NCI-H2107 (cell line): Measurements from ENCODE around the gene HOOK2.
"Not testable (repeated sequence)": the region's sequence is repeated elsewhere in the genome, so short reads cannot be mapped to it uniquely, and the experiment has no call there.

Experiments used
- DNase-seq: peaks from one replicate; lab custom pipeline; 2025; lab: John Stamatoyannopoulos, UW

HOOK2 gene

GRCh38 chr19:12754465-12755196 lies 20.7 kb downstream of the HOOK2 start:
- no peak for DNase-seq

GRCh38 chr19:12752056-12752781 lies 23.1 kb downstream of the HOOK2 start:
- DNase-seq, result no peak

- no peak for DNase-seq
These were observed 23.7 kb downstream of the HOOK2 start, which contains the start of gene BEST2 for GRCh38 chr19:12751635-12752034. TSS of gene BEST2 (plus strand) at chr19:12751791. CDS start at chr19:12752593, 802 bp downstream.

DNA sequence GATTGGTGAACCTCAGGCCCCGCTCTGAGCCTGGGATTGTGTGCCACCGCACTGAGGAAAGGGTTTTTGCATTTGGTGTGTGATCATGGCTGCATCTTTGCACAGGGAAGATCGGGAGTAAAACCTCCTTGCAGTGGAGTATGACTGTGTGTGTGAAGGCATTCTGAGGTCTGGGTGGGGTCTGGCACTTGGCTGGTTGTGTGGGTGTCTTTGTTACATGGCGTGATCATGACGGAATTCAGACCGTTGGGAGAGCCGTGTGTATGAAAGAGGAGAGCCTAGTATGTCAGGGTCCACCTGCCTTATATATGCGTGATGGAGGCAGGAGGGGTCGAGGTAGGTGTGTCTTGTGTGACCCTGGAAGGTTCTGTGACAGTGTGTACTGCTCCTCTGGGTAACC lies 24.5 kb downstream of the HOOK2 start:
- no peak for DNase-seq

- no peak for DNase-seq
These were observed 25.3 kb downstream of the HOOK2 start for GRCh38 chr19:12749938-12750521.

- no peak for DNase-seq
These were observed 26.9 kb downstream of the HOOK2 start for GRCh38 chr19:12748489-12748888.

GRCh38 chr19:12745166-12745897 lies 30.0 kb downstream of the HOOK2 start:
- DNase-seq, result no peak

DNA sequence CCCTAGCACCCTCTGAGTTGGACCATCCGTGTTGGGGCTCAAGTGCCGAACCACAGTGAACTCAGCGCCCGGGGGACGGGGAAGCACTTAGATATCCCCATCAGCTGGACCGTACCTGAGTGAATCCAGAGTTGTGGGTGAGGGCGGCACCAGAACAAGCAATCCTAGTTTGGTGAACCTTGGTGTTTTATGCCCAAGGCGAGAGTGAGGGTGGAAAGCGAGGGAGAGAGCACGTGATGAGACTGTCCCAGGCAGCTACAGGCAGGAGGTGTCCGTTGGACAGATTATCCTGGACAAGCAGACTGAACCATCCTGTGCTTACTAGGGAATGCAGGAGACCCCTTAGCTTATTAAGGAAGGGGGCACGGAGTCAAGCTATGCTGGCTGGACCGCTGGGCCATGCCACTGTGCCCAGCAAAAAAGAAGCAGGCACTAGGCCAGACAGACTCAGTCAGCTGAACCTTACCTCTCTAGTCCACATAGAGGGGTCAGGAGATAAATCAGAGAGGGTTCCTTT lies 37.5 kb downstream of the HOOK2 start:
- DNase-seq, result no peak

- peak; percentile 95 for DNase-seq
These were observed 38.1 kb downstream of the HOOK2 start, which contains the start of gene GET3 for GRCh38 chr19:12736995-12737834. TSS of gene GET3 (plus strand) at chr19:12737497. CDS start at chr19:12737506, 9 bp downstream.

- DNase-seq, result no peak
These were observed 41.8 kb downstream of the HOOK2 start for GRCh38 chr19:12733369-12734214.

DNA sequence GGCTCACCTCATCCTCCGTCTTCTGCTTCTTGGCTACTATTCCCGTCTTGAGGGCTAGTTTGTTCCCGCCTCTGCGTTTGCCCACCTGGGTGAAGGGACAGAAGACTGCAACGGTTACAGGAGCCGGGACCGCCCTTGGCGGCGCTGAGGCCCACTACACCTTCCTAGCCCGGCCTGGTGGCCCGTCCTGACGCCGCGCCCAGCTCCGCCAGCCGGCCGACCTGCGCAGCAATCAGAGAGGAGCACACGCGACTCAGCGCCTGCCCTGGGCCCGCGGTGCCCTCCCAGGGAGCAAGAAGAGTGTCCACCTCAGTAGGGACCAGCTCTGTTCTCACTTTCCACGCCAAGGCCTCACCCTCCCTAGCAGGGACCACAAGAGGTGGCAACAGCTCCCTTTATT lies 44.0 kb downstream of the HOOK2 start:
- DNase-seq, result no peak

DNA sequence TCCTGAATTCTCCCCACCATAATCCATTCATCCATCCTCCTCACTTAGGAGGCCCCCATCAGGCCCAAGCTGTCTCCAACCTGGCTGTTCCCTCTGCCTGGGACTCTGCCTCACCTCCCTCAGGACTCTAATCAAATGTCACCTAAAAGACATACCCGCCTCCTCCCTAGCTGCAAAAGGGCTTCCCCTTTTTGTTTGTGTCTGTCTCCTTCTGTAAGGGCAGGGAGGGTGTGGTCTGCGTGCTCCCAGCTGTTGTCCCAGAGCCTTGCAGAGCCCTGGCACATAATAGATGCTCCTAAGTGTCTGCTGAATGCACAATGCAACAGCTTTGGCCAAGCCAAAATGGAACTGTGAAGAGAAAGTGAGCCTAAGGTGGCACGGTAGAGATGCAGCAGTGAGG lies 45.3 kb downstream of the HOOK2 start:
- DNase-seq, result no peak

- no peak for DNase-seq
These were observed 47.5 kb downstream of the HOOK2 start for GRCh38 chr19:12727745-12728433.

GRCh38 chr19:12726988-12727316 lies 48.4 kb downstream of the HOOK2 start:
- DNase-seq, result no peak

- not testable (repeated sequence) for DNase-seq
These were observed 49.7 kb downstream of the HOOK2 start for GRCh38 chr19:12725612-12726011.

- DNase-seq, result no peak
These were observed 51.5 kb downstream of the HOOK2 start, which contains the start of gene TNPO2 for GRCh38 chr19:12723641-12724426. TSS of gene TNPO2 (minus strand) at chr19:12723932. CDS start at chr19:12720977, 2,955 bp downstream.

DNA sequence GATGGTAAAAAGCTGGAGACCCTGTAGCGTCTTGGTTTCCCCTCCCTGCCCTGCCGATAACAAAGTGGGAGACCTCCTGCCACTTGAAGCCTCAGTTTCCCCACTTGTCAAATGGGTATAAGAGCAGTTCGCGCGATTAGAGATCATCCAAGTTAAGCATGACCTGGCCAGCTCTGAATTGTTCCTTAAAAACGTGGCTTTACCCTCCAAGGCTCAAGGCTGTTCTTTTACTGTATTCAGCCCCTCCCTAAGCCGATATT lies 52.0 kb downstream of the HOOK2 start:
- DNase-seq, result no peak

- peak; percentile 96 for DNase-seq
These were observed 52.6 kb downstream of the HOOK2 start for GRCh38 chr19:12722566-12723380.
